ENCODE data around the gene CA7. TPM values are rescaled to one million over a fixed set of nuclear protein-coding genes. Genes with fewer than 3 reads are reported as not detected.

The CA7 gene
- total and polyA plus RNA-seq, 2 donors (not counting 3 experiments of a cell fraction or from before 2014, with no cell fraction given), result not detected

- intact Hi-C loops (cut with micrococcal nuclease) (no loop called here), dilution Hi-C loops (cut with MboI; ENCODE audit: extremely low pct_ligation_motif_present, low sequenced_read_pairs) (no loop called here)
- H3K4me3 ChIP-seq (replicated peaks in 1 of 3; ENCODE audit: insufficient read depth in 1 of 3, low read depth in 1 of 3, low read length in 3 of 3), result no peak overlapping the region
- CTCF ChIA-PET, result interaction anchor here (0.8 to 3.5 kb wide), 4 partner anchors 13 to 30 kb away, joined by 3 to 36 read pairs (median 9); partner anchors contain the start of gene NAE1
- POLR2A ChIA-PET, result no interaction called here
- H3K9me1 ChIP-seq (replicated peaks; ENCODE audit: control insufficient read depth, extremely low read depth, insufficient read depth, low read length), result no peaks in the 10 kb centered on the region
- no peaks in the 10 kb centered on the region for H3K9me3 ChIP-seq (replicated peaks; ENCODE audit: control insufficient read depth, insufficient read depth, low read length)
- DNase-seq (ENCODE audit: low read depth, low spot score), result no peak
- no peak overlapping the region for H3K27ac ChIP-seq (ENCODE audit: insufficient read depth, low read depth, low read length)
- no peak overlapping the region for H3K9ac ChIP-seq (replicated peaks; ENCODE audit: extremely low read depth, insufficient read depth, low read length)
- H3K79me2 ChIP-seq (ENCODE audit: control insufficient read depth, insufficient read depth, low read length), result no peaks in the 10 kb centered on the region
- TF ChIP-seq POLR2A (IDR thresholded peaks at IDR 0.05; ENCODE audit: low read depth, low read length) (no peak), CTCF (IDR thresholded peaks at IDR 0.05; ENCODE audit: extremely low read depth in 1 of 2, insufficient read depth in 1 of 2, low read depth in 1 of 2, low read length in 2 of 2) (no peak), POLR2AphosphoS5 (IDR thresholded peaks at IDR 0.05; ENCODE audit: insufficient read depth, low read depth, low read length) (no peak), MAX (IDR thresholded peaks at IDR 0.05; ENCODE audit: insufficient read depth, insufficient read length) (no peak), FOS (IDR thresholded peaks at IDR 0.05; ENCODE audit: borderline replicate concordance, insufficient read depth, low read length) (no peak), EZH2 (IDR thresholded peaks at IDR 0.05; ENCODE audit: borderline replicate concordance, low read depth, low read length, severe bottlenecking) (no peak), JUN (IDR thresholded peaks at IDR 0.05; ENCODE audit: borderline replicate concordance, insufficient read depth, insufficient read length, low read depth) (no peak), MYC (IDR thresholded peaks at IDR 0.05; ENCODE audit: low read depth, low read length) (no peak), GATA2 (IDR thresholded peaks at IDR 0.05; ENCODE audit: insufficient read depth, insufficient read length, low read depth, low read length) (no peak)
- H3K27me3 ChIP-seq (ENCODE audit: control insufficient read depth in 2 of 2, insufficient read depth in 2 of 2, low read length in 2 of 2), result peaks cover 48 to 50% of the 10 kb centered on the region in 2 experiments
- H4K20me1 ChIP-seq (replicated peaks; ENCODE audit: control insufficient read depth, extremely low read depth, insufficient read depth, low read length), result no peaks in the 10 kb centered on the region
- H3K4me1 ChIP-seq (ENCODE audit: control insufficient read depth, extremely low read depth, insufficient read depth, low read length), result peaks cover 2% of the 10 kb centered on the region
- no peak overlapping the region for H3K4me2 ChIP-seq (ENCODE audit: insufficient read depth, low read length)
- no TSS peak for BruUV-seq (replicated peaks)
- no peak overlapping the region for H2AFZ ChIP-seq (ENCODE audit: low read depth, low read length)
- FAIRE-seq, result no peak
- H3K36me3 ChIP-seq (ENCODE audit: control insufficient read depth in 2 of 2, extremely low read depth in 1 of 2, insufficient read depth in 2 of 2, low read length in 2 of 2), result no peaks in the 10 kb centered on the region
Measured at GRCh38 chr16:66843191-66843590, 1.0 kb upstream of the CA7 start.
